ENCODE measurements around the gene PAK4.

The PAK4 gene

GRCh38 chr19:39167461-39168257, 42.1 kb downstream of the PAK4 start:
- DNase-seq = no peak

DNA sequence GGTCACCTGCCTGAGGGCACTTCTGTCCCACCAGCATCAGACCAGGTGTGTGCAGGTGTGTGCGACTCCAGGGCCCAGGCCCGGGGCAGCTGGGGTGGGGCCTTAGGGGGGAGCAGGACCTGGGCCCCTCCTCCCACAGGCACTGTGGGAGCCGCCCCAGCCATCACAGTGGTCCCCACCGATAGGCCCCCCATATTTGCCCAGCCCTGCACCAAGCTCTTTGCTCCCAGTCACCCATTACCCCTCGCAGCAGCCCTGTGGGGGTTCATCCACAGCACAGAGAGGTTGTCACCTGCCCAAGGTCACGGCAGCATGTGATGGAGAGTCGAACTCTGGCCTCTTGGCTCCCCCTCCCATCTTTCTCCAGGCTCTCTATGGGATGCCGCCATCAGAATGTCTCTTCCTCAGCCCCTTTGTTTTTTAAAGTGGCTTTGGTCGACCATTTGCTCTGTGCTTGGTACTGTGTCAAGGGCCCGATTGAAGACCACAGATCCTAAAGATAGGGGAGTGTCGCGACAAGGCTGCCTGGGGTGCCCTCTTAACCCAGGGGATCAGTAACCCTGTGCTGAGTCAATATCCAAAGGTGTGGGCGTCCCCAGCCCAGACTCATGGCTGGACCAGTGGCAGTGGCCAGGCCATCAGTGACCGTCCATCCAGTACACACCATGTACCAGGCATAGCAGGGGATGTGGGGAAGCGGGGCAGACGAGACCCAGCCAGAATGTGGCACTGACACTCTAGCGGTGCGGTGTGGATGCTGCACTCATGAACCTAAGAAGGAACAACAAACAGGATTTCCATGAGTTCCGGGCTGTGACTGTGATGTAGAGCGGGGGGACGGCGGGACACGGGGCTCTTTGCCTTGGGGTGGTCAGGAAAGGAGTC, 42.9 kb downstream of the PAK4 start:
- no peak for DNase-seq

DNA sequence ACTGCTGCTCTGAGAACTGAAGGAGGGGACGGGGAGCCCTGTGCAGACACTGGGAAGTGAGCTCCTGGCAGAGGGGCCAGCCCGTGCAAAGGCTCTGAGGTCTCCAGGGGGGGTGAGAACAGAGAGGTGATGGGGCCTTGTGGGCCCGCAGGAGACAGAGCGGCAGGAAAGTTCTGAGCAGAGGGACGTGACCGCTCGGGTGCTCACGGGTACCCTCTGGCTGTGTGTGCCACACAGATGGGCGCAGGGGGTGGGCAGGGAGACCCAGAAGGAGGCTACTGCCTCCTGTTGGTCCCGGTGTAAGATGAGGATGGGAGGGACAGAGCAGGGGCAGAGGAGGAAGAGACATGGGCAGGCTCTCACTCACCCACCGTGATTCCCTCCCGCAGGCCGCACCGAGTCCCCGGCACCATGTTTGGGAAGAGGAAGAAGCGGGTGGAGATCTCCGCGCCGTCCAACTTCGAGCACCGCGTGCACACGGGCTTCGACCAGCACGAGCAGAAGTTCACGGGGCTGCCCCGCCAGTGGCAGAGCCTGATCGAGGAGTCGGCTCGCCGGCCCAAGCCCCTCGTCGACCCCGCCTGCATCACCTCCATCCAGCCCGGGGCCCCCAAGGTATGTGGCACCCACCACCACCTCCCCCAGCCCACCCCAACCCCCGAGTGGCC, 43.7 kb downstream of the PAK4 start:
- no peak for DNase-seq

DNA sequence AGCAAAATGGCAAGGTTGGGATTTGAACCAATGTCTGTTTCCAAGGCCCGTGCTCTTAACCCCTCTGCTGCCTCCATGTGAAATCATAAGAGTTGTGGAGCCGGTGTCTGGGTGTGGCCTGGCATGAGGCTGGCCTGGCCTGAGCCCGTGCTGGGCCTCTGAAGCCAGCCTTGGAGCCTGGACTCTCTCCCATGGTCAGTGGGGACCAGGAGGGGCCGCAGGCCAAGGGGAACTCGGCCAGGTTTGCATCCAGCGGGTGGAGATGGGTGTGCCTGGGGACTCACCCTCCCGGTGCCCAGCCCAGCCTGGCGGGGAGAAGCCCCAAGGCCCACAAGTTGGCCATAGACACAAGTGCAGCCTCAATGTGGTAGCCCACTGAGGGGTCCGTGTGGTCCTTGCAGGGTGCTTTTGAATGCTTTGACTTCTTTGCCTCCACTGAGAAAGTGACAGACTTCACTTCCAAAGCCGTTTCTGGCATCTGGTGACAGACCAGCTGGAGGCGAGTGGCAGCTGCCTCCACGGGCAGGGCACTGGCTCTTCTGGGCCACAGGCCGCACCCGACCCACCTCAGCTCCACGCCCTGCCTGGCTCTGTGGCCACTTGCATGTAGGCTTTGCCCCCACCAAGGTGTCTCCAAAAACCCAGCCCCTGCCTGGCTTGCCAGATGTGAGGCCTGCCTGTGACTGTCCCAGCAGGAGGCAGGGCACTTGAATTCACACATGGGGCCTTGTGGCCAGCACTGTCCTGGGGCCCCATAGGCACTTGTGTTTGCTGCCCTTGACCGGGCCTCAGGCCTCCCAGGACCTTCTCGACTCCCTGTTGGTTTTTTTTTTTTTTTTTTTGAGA, 45.0 kb downstream of the PAK4 start:
- no peak for DNase-seq

DNA sequence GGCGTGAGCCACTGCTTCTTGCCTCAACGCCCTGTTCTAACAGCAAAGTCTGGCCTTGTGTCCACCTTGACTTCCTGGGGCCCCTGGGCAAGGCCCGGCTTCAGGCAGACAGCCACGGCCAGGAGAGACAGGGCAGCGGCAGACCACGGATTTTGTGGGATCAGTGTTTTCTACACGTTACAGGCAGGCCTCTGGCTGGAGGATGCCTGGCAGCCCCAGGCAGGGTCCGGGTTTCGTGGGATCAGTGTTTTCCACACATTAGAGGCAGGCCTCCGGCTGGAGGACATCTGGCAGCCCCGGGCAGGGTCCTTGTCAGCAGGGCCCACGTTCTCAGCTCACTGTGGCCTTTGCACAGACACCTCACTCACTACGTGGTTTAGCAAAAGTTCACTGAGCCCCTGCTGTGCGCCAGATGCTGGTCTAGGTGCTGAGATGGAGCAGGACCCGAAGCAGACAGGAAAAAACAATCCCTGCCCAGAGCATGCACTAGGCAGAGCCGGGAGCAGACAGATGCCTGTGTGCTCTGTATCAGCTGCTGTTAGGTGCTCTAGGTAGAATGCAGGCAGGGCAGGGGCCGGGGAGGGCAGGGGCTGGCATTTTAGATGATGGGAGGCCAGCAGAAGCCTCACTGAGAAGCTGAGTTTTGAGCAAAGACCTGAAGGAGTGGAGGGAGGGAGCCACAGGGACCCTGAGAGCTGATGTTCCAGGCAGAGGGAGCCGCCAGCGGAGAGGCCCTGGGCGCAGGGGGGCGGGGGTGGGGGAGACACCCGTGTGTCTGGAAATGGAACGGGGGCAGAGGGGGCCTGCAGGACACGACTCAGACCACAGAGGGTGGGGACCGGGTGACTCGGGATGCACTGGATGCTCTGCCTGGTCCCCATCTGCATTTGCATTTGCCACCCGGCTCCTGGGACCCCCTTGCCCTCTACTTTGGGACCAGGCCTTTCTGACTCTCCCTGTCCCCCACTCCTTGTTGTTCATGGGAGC, 46.2 kb downstream of the PAK4 start:
- DNase-seq = no peak

GRCh38 chr19:39172700-39173501, 47.3 kb downstream of the PAK4 start:
- no peak for DNase-seq

DNA sequence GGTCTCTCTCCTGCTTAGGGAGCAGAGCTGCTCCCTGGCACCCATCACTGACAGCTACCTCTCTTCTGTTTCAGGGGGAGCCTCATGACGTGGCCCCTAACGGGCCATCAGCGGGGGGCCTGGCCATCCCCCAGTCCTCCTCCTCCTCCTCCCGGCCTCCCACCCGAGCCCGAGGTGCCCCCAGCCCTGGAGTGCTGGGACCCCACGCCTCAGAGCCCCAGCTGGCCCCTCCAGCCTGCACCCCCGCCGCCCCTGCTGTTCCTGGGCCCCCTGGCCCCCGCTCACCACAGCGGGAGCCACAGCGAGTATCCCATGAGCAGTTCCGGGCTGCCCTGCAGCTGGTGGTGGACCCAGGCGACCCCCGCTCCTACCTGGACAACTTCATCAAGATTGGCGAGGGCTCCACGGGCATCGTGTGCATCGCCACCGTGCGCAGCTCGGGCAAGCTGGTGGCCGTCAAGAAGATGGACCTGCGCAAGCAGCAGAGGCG, 48.0 kb downstream of the PAK4 start:
- no peak for DNase-seq

- no peak for DNase-seq
Observed at GRCh38 chr19:39174142-39174541, 48.6 kb downstream of the PAK4 start.

GRCh38 chr19:39174558-39175544, 49.3 kb downstream of the PAK4 start:
- DNase-seq = no peak

- DNase-seq = no peak
Observed at GRCh38 chr19:39175564-39175963, 50.0 kb downstream of the PAK4 start.

DNA sequence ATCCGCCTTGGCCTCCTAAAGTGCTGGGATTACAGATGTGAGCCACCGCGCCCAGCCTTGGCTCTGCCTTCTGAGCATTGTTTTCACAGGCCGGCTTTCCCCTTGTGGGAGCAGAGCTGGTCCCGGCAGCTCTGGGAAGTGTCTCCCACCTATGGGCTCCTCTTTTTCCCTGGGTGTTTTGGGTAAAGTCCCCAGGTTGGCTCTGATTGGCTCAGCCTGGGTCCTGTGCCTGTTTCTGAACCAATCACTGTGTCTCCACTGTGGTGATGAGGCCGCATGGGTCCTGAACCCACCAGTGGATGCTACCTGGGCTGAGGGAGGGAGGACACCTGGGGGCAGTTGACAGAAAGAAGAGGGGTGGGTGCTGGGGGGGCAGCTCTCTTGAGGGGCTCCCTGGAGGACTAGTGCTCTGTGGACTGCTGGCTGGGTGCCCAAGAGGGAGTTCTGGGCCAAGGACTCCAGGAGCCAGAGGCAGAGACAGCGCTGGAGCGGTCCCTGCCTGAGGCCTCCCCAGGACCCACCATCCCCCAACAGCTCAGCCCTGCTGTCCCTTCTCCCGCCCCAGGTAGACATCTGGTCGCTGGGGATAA, 51.6 kb downstream of the PAK4 start:
- DNase-seq = no peak

DNA sequence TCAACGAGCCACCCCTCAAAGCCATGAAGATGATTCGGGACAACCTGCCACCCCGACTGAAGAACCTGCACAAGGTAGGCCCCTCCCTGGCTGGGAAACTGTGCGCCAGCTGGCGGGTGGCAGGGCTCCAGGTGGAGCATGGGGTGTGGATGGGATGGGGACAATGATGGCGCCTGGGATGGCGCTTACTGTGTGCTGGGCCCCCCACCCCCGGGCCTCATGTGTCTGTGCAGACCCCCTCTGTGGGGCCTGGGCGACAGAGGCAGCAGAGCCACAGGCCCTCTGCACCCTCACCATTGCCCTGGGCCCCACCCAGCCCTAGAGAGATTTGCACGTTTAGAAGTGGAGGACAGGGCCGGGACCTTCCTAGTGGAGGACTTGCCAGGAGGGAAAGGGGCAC, 52.1 kb downstream of the PAK4 start:
- no peak for DNase-seq

DNA sequence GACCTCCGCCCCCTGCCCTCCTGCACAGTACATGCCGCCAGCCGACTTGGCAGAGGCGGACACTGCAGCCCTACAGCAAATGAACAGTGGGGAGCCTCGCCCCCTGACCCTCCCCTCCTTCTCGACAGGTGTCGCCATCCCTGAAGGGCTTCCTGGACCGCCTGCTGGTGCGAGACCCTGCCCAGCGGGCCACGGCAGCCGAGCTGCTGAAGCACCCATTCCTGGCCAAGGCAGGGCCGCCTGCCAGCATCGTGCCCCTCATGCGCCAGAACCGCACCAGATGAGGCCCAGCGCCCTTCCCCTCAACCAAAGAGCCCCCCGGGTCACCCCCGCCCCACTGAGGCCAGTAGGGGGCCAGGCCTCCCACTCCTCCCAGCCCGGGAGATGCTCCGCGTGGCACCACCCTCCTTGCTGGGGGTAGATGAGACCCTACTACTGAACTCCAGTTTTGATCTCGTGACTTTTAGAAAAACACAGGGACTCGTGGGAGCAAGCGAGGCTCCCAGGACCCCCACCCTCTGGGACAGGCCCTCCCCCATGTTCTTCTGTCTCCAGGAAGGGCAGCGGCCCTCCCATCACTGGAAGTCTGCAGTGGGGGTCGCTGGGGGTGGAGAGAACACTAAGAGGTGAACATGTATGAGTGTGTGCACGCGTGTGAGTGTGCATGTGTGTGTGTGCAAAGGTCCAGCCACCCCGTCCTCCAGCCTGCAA, 52.9 kb downstream of the PAK4 start:
- DNase-seq = no peak

GRCh38 chr19:39179754-39180153, 54.2 kb downstream of the PAK4 start:
- no peak for DNase-seq

DNA sequence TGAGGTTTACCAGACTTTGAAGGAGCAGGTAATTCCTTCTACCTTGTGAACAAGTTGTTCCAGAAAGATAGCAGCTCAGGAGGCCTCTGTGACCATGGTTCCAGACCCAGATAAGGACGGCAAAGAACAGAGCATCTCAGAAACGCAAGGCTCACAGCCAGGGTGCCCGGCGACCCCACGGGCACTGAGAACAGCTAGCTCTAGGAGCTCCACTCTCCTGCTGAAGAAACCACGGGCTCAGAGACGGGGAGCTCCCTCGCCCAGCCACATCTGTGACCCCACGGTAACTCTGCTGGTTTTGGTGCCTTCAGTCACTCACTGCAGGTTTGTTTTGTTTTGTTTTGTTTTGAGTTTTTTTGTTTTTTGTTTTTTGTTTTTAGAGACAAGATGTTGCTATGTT, 55.2 kb downstream of the PAK4 start:
- DNase-seq = no peak

- DNase-seq = no peak
Observed at GRCh38 chr19:39181500-39182173, 56.1 kb downstream of the PAK4 start.

DNA sequence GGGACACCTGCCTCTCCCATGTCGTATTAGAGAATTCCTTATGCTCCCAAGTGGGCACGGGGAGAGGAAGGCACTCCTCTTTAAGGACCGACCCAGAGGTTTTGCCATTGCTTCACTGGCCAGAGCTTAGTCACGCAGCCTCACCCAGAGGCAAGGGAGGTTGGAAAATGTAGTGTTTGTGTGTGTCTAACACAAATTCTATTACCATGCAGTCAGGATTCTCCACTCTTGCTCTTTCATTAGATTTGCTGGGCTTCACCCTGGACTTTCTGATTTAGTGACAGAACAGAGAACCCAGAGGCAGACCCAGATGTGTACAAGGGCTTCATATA, 56.6 kb downstream of the PAK4 start:
- no peak for DNase-seq

Data from activated effector memory CD4-positive, alpha-beta T cell treated with Interleukin-2 at 50 U/mL for 16 hours (primary cell).